Esophagus squamous epithelium (tissue), 5 donors: Measurements from ENCODE around the gene SPDEF. TPM values are rescaled to one million over a fixed set of nuclear protein-coding genes. Genes with fewer than 3 reads are reported as not detected.

Experiments
- DNase-seq: peaks from one replicate; lab custom pipeline; 2025; lab: John Stamatoyannopoulos, UW
- H3K27ac ChIP-seq, 4 donors: fragments of 200-600 bp; sonication (generic); one replicate each; pipeline ENCODE4 v1.5.1; 2016 to 2019; ENCODE audit warnings: mild to moderate bottlenecking in 1 of 4
- H3K27me3 ChIP-seq, 4 donors: fragments of 200-600 bp; sonication (generic); 1 replicate in 3 of 4; 2 replicates in 1 of 4; pipeline versions ENCODE4 v1.5.1 to v1.6.0; 2017 to 2021; ENCODE audit warnings: antibody characterized with exemption in 1 of 4
- H3K36me3 ChIP-seq, 3 donors: fragments of 200-600 bp; sonication (generic); one replicate each; pipeline ENCODE4 v1.5.1; 2016 to 2019
- H3K4me1 ChIP-seq, 3 donors: fragments of 200-600 bp; sonication (generic); one replicate each; pipeline ENCODE4 v1.5.1; 2017 to 2019
- H3K4me3 ChIP-seq, 4 donors: fragments of 200-600 bp; sonication (generic); 1 replicate in 3 of 4; 2 replicates in 1 of 4; pipeline ENCODE4 v1.5.1; 2016 to 2019; ENCODE audit warnings: mild to moderate bottlenecking in 2 of 4, moderate library complexity in 1 of 4
- H3K9me3 ChIP-seq, 3 donors: fragments of 200-600 bp; sonication (generic); one replicate each; pipeline ENCODE4 v1.5.1; 2016 to 2019
- CTCF ChIP-seq, 6 experiments: fragments of 450-650 bp in 4 of 6; fragments of 200-600 bp in 2 of 6; sonication (generic) in 2 of 6; IDR thresholded peaks; one replicate each; pipeline ENCODE4 v1.5.1; 2016 to 2019; ENCODE audit warnings: antibody characterized with exemption in 6 of 6, mild to moderate bottlenecking in 4 of 6, moderate library complexity in 4 of 6
- POLR2A ChIP-seq, 4 donors: fragments of 450-650 bp; IDR thresholded peaks; one replicate each; pipeline ENCODE4 v1.6.1; 2017; ENCODE audit warnings: antibody characterized with exemption in 4 of 4, mild to moderate bottlenecking in 4 of 4, moderate library complexity in 3 of 4
- WGBS, 2 donors: methylation state at CpG; one replicate each; pipeline ENCODE4 v1.1.5; 2018; 5-methylcytosine and 5-hydroxymethylcytosine counted together
- intact Hi-C: fragments of 100-400 bp; cut with DNase I; formaldehyde crosslinking; loops from one replicate; pipeline ENCODE4 v1.15.0; 2022
- total RNA-seq, 4 donors: library from RNA; depleted of rRNA; stranded (reverse); fragments of >200 nt; gene quantifications; one replicate each; pipeline ENCODE4 v1.1.0, GENCODE V29; 2016
- donor health status: DM: yes; HTN: yes; CAD: no.

Gene SPDEF
- total RNA-seq, 4 donors from 2014 or later, result 0.79 TPM; not detected in 3

- no peak overlapping the region for H3K27ac ChIP-seq
- TF ChIP-seq POLR2A (IDR thresholded peaks at IDR 0.05) (no peak), CTCF (IDR thresholded peaks at IDR 0.05) (no peak)
- no peak overlapping the region for H3K4me3 ChIP-seq
- no peaks in the 10 kb centered on the region for H3K27me3 ChIP-seq
- no peak for DNase-seq
- 90% methylated on average over 22 to 29 of the region's 29 CpGs for WGBS, 2 donors
- H3K9me3 ChIP-seq, result no peaks in the 10 kb centered on the region
- peaks cover 0 to 18% (median 6%) of the 10 kb centered on the region in 3 donors for H3K4me1 ChIP-seq
- intact Hi-C loops, result no loop called here
- no peaks in the 10 kb centered on the region for H3K36me3 ChIP-seq
Observed at GRCh38 chr6:34531580-34532201, 24.4 kb downstream of the SPDEF start.

- no peak for DNase-seq
- no peak overlapping the region for H3K4me3 ChIP-seq
- peaks cover 0 to 15% (median 11%) of the 10 kb centered on the region in 3 donors for H3K4me1 ChIP-seq
- H3K9me3 ChIP-seq, result no peaks in the 10 kb centered on the region
- TF ChIP-seq CTCF (IDR thresholded peaks at IDR 0.05) (no peak), POLR2A (IDR thresholded peaks at IDR 0.05) (no peak)
- intact Hi-C loops, result no loop called here
- no peak overlapping the region for H3K27ac ChIP-seq
- no peaks in the 10 kb centered on the region for H3K36me3 ChIP-seq
- no peaks in the 10 kb centered on the region for H3K27me3 ChIP-seq
- 79 to 91% methylated on average over 8 to 18 of the region's 18 CpGs for WGBS, 2 donors
Observed at GRCh38 chr6:34530753-34531365, 25.3 kb downstream of the SPDEF start.

- intact Hi-C loops, result loop anchor here (5.0 kb wide), 1 partner anchor 78 kb away; no protein-coding TSS in a partner anchor
Observed at GRCh38 chr6:34529665-34530327, 26.3 kb downstream of the SPDEF start.

GRCh38 chr6:34528996-34529664 lies 27.0 kb downstream of the SPDEF start:
- no peak for DNase-seq
- Histone ChIP-seq H3K36me3 (no peaks in the 10 kb centered on the region), H3K9me3 (no peaks in the 10 kb centered on the region), H3K27ac (no peak overlapping the region), H3K4me1 (peaks cover 0 to 14% (median 11%) of the 10 kb centered on the region in 3 donors), H3K27me3 (no peaks in the 10 kb centered on the region), H3K4me3 (no peak overlapping the region)
- WGBS, 2 donors, result 92 to 93% methylated on average over 7 to 8 of the region's 8 CpGs
- no peak for TF ChIP-seq CTCF (IDR thresholded peaks at IDR 0.05)
- TF ChIP-seq POLR2A (IDR thresholded peaks at IDR 0.05), result no peak
- intact Hi-C loops, result loop anchor here (5.0 kb wide), 1 partner anchor 78 kb away; no protein-coding TSS in a partner anchor

More at GRCh38 chr6:34529665-34530327, 26.3 kb downstream of the SPDEF start:
- peak in 1 of 6 experiments; percentile 21 for TF ChIP-seq CTCF (IDR thresholded peaks at IDR 0.05)
- no peak for TF ChIP-seq POLR2A (IDR thresholded peaks at IDR 0.05)
- peaks cover 0 to 14% (median 11%) of the 10 kb centered on the region in 3 donors for H3K4me1 ChIP-seq
- H3K27ac ChIP-seq, result no peak overlapping the region
- H3K4me3 ChIP-seq, result no peak overlapping the region
- no peaks in the 10 kb centered on the region for H3K27me3 ChIP-seq
- WGBS, 2 donors, result 54 to 60% methylated on average over 7 of the region's 10 CpGs
- H3K36me3 ChIP-seq, result no peaks in the 10 kb centered on the region
- DNase-seq, result no peak
- no peaks in the 10 kb centered on the region for H3K9me3 ChIP-seq
